HCT116 (cell line): ENCODE results near the gene CD99L2. TPM values are rescaled to one million over a fixed set of nuclear protein-coding genes. Genes with fewer than 3 reads are reported as not detected.

ENCODE experiments used
- ATAC-seq: fragments of 200-7000 bp; cut with Tn5 transposase; 2 replicates; pipeline ENCODE4 v1.9.1; 2020; ENCODE audit warnings: mild to moderate bottlenecking, moderate library complexity
- BruUV-seq: library from RNA; stranded (reverse); fragments of 400-500 nt; replicated peaks from 2 replicates; lab custom pipeline; 2021; lab: Mats Ljungman, UMichigan
- CTCF ChIA-PET: fragments of 300-600 bp; sonication (Branson Sonifier 250); formaldehyde crosslinking; loops from one replicate; lab custom pipeline; 2021; ENCODE audit warnings: antibody characterized with exemption; lab: Charles Lee
- POLR2A ChIA-PET: fragments of 300-600, 350-600 bp; sonication (Branson Sonifier 250); formaldehyde crosslinking; loops from one replicate; lab custom pipeline; 2021; ENCODE audit warnings: antibody characterized with exemption; lab: Charles Lee
- RAD21 ChIA-PET, 2 experiments: fragments of 300-600 bp; sonication (Branson Sonifier 250); formaldehyde crosslinking; loops; one replicate each; lab custom pipeline; 2023; ENCODE audit warnings: low total read pairs in 2 of 2; ENCODE audit not compliant: uncharacterized antibody in 2 of 2, unreplicated experiment in 2 of 2, low non-redundant PET in 1 of 2; lab: Charles Lee
- DNase-seq: peaks from one replicate; pipeline ENCODE4 v3.0.0-alpha.2; 2010; ENCODE audit warnings: low read depth, low spot score
- H2AFZ ChIP-seq: fragments of 200-600 bp; shearing (Covaris generic), sonication (generic); 2 replicates; pipeline ENCODE4 v1.6.1; 2017; ENCODE audit warnings: low read depth, mixed run types, mixed read lengths, antibody characterized with exemption, low read length; ENCODE audit not compliant: poor library complexity, severe bottlenecking
- H3K27ac ChIP-seq: 2 replicates; pipeline ENCODE4 v1.5.1; 2012; ENCODE audit warnings: low read depth, low read length
- H3K27me3 ChIP-seq: fragments of 200-600 bp; sonication (generic); 2 replicates; pipeline ENCODE4 v1.6.1; 2016; ENCODE audit warnings: mixed run types, low read length, mixed read lengths; ENCODE audit not compliant: insufficient read depth
- H3K36me3 ChIP-seq, 2 experiments: fragments of 200-500 bp in 1 of 2; fragments of 200-600 bp in 1 of 2; sonication (Bioruptor generic) in 1 of 2; sonication (generic) in 1 of 2; 2 replicates each; pipeline versions ENCODE4 v1.5.1 to v1.6.1; 2014 to 2016; ENCODE audit warnings: low read length in 2 of 2, inconsistent platforms in 1 of 2, mixed read lengths in 1 of 2, mixed run types in 1 of 2; ENCODE audit not compliant: insufficient read depth in 2 of 2, control insufficient read depth in 1 of 2
- H3K4me1 ChIP-seq, 2 experiments: fragments of 200-600 bp in 1 of 2; sonication (generic) in 1 of 2; 2 replicates each; pipeline versions ENCODE4 v1.5.1 to v1.6.1; 2012 to 2017; ENCODE audit warnings: low read length in 2 of 2, inconsistent platforms in 1 of 2, mild to moderate bottlenecking in 1 of 2, mixed read lengths in 1 of 2, mixed run types in 1 of 2, moderate library complexity in 1 of 2; ENCODE audit not compliant: insufficient read depth in 2 of 2, control insufficient read depth in 1 of 2
- H3K4me2 ChIP-seq: fragments of 200-600 bp; sonication (generic); 2 replicates; pipeline ENCODE4 v1.6.1; 2017; ENCODE audit warnings: mixed run types, low read length, mixed read lengths
- H3K4me3 ChIP-seq, 2 experiments: fragments of 200-600 bp in 1 of 2; sonication (generic) in 1 of 2; replicated peaks in 1 of 2; 2 replicates each; pipeline ENCODE4 v1.5.1; 2011 to 2016; ENCODE audit warnings: low read length in 2 of 2, control low read depth in 1 of 2, low read depth in 1 of 2, mild to moderate bottlenecking in 1 of 2, mixed read lengths in 1 of 2, mixed run types in 1 of 2
- H3K79me2 ChIP-seq: fragments of 200-600 bp; sonication (generic); 2 replicates; pipeline ENCODE4 v1.6.1; 2017; ENCODE audit warnings: mild to moderate bottlenecking, mixed run types, low read length, moderate library complexity, mixed read lengths; ENCODE audit not compliant: insufficient read depth
- H3K9ac ChIP-seq: fragments of 200-600 bp; sonication (generic); 2 replicates; pipeline ENCODE4 v1.6.1; 2016; ENCODE audit warnings: low read length, mixed read lengths
- H3K9me2 ChIP-seq: fragments of 200-600 bp; sonication (generic), shearing (Covaris generic); 2 replicates; pipeline ENCODE4 v1.6.1; 2017; ENCODE audit warnings: mixed run types, mild to moderate bottlenecking, moderate library complexity; ENCODE audit not compliant: insufficient read depth
- H3K9me3 ChIP-seq, 2 experiments: fragments of 200-500 bp in 1 of 2; fragments of 200-600 bp in 1 of 2; sonication (Bioruptor generic) in 1 of 2; sonication (generic) in 1 of 2; 2 replicates each; pipeline ENCODE4 v1.6.1; 2014 to 2017; ENCODE audit warnings: low read length in 2 of 2, mixed read lengths in 2 of 2, inconsistent platforms in 1 of 2, low read depth in 1 of 2, mild to moderate bottlenecking in 1 of 2, mixed run types in 1 of 2, moderate library complexity in 1 of 2; ENCODE audit not compliant: control insufficient read depth in 1 of 2, insufficient read depth in 1 of 2
- H4K20me1 ChIP-seq: fragments of 200-600 bp; sonication (generic), shearing (Covaris generic); 2 replicates; pipeline ENCODE4 v1.6.1; 2017; ENCODE audit warnings: mixed run types, mild to moderate bottlenecking, moderate library complexity; ENCODE audit not compliant: insufficient read depth
- ATF3 ChIP-seq: IDR thresholded peaks from 2 replicates; pipeline ENCODE4 v1.6.1; 2012
- CBX3 ChIP-seq: IDR thresholded peaks from 2 replicates; pipeline ENCODE4 v1.6.1; 2012; ENCODE audit warnings: low read depth
- CEBPB ChIP-seq: IDR thresholded peaks from 2 replicates; pipeline ENCODE4 v1.6.1; 2012; ENCODE audit warnings: low read depth
- EGR1 ChIP-seq: IDR thresholded peaks from 2 replicates; pipeline ENCODE4 v1.6.1; 2012; ENCODE audit warnings: low read depth
- EZH2phosphoT487 ChIP-seq: fragments of 200-600 bp; IDR thresholded peaks from 2 replicates; pipeline ENCODE4 v1.6.1; 2018; ENCODE audit warnings: antibody characterized with exemption, borderline replicate concordance
- FOSL1 ChIP-seq: IDR thresholded peaks from 2 replicates; pipeline ENCODE4 v1.6.1; 2012; ENCODE audit warnings: low read depth
- JUND ChIP-seq: IDR thresholded peaks from 2 replicates; pipeline ENCODE4 v1.6.1; 2012
- MAX ChIP-seq: IDR thresholded peaks from 2 replicates; pipeline ENCODE4 v1.6.1; 2012
- POLR2AphosphoS5 ChIP-seq: IDR thresholded peaks from 2 replicates; pipeline ENCODE4 v1.6.1; 2011; ENCODE audit warnings: mild to moderate bottlenecking, low read depth, low read length, moderate library complexity
- RAD21 ChIP-seq: IDR thresholded peaks from 2 replicates; pipeline ENCODE4 v1.6.1; 2012; ENCODE audit warnings: low read depth, mild to moderate bottlenecking
- SIN3A ChIP-seq: IDR thresholded peaks from 2 replicates; pipeline ENCODE4 v1.6.1; 2012; ENCODE audit warnings: low read depth
- SP1 ChIP-seq: IDR thresholded peaks from 2 replicates; pipeline ENCODE4 v1.6.1; 2012; ENCODE audit warnings: low read depth
- SRF ChIP-seq: IDR thresholded peaks from 2 replicates; pipeline ENCODE4 v1.6.1; 2012; ENCODE audit warnings: low read depth
- YY1 ChIP-seq: IDR thresholded peaks from 2 replicates; pipeline ENCODE4 v1.6.1; 2011; ENCODE audit warnings: low read length, low read depth, moderate library complexity, mild to moderate bottlenecking; ENCODE audit not compliant: insufficient replicate concordance; ENCODE audit errors: extremely low read depth
- ZFX ChIP-seq: fragments of 450-650 bp; IDR thresholded peaks from 2 replicates; pipeline ENCODE4 v1.6.1; 2017
- ZNF274 ChIP-seq: fragments of 200-500 bp; sonication (Bioruptor generic); IDR thresholded peaks from 2 replicates; pipeline ENCODE4 v1.6.1; 2014; ENCODE audit warnings: mild to moderate bottlenecking, low read depth, low read length, inconsistent platforms
- intact Hi-C: fragments of 100-400 bp; cut with micrococcal nuclease; formaldehyde crosslinking; loops from 2 replicates; pipeline ENCODE4 v1.10.0; 2022
- total RNA-seq: library from RNA; stranded (reverse); gene quantifications from one replicate; pipeline ENCODE4 v1.2.1, GENCODE V29; 2021; ENCODE audit not compliant: unreplicated experiment
- TF ChIP-seq, protein P1 (sequence below): IDR thresholded peaks from 2 replicates; pipeline ENCODE4 v1.6.1; 2011; ENCODE audit warnings: mild to moderate bottlenecking, low read length, moderate library complexity; ENCODE audit not compliant: insufficient replicate concordance; ENCODE audit errors: extremely low read depth

The CD99L2 gene
- total RNA-seq, 1 experiment from 2014 or later: 6.2 TPM

DNA sequence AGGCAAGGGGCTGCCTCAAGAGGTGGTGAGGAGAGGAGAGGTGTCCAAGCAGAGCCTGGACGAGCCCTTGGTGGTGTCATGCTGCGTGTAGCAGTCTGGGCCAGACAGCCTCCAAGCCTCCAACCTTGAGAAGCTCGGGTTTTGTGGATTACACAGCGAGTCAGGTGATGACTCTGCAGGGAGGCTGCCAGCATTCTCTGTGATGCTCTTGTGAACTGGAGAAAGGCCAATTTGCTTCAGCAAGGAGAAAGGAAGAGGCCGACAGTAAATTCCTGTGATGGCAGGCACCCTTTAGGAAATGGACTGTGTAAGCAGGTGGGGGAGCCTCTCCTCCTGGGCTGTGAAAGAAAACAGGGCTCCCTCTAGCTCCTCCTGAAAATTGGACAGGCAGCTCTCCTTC lies 36.0 kb upstream of the CD99L2 start:
- Histone ChIP-seq H3K27me3 (no peaks in the 10 kb centered on the region), H4K20me1 (no peaks in the 10 kb centered on the region), H3K9me3 (no peaks in the 10 kb centered on the region), H3K9me2 (no peaks in the 10 kb centered on the region), H3K79me2 (no peaks in the 10 kb centered on the region), H3K4me3 (no peak overlapping the region), H3K9ac (no peak overlapping the region), H3K4me1 (no peaks in the 10 kb centered on the region; a peak in 1 of 4 replicates)
- CTCF ChIA-PET: no interaction called here
- DNase-seq: no peak
- RAD21 ChIA-PET: no interaction called here
- peak; percentile 34; the same call in 1 of the 2 replicates for ATAC-seq
- TF ChIP-seq SIN3A (no peak), MAX (no peak), JUND (no peak), POLR2AphosphoS5 (no peak), EGR1 (no peak)
- TF ChIP-seq, all 23 proteins: peak for 0
- Histone ChIP-seq H3K27ac (no peak overlapping the region), H3K36me3 (no peaks in the 10 kb centered on the region), H3K4me2 (no peak overlapping the region), H2AFZ (no peak overlapping the region)
- no TSS peak for BruUV-seq
- POLR2A ChIA-PET: no interaction called here
- intact Hi-C loops: no loop called here

- H3K4me1 ChIP-seq: no peaks in the 10 kb centered on the region; a peak in 1 of 4 replicates
- no peaks in the 10 kb centered on the region for H4K20me1 ChIP-seq
- no peak overlapping the region for H3K27ac ChIP-seq
- no peak overlapping the region for H3K4me2 ChIP-seq
- no peak overlapping the region for H3K9ac ChIP-seq
- H3K9me3 ChIP-seq: no peaks in the 10 kb centered on the region
- no TSS peak for BruUV-seq
- ChIA-PET POLR2A (no interaction called here), RAD21 (no interaction called here), CTCF (no interaction called here)
- H3K4me3 ChIP-seq: no peak overlapping the region
- intact Hi-C loops: no loop called here
- H3K27me3 ChIP-seq: no peaks in the 10 kb centered on the region
- no peak for ATAC-seq
- no peaks in the 10 kb centered on the region for H3K9me2 ChIP-seq
- H2AFZ ChIP-seq: no peak overlapping the region
- no peak for DNase-seq
- H3K36me3 ChIP-seq: no peaks in the 10 kb centered on the region
- no peaks in the 10 kb centered on the region for H3K79me2 ChIP-seq
- TF ChIP-seq SIN3A: no peak
- no peak for TF ChIP-seq FOSL1
- TF ChIP-seq CBX3: no peak
- TF ChIP-seq, protein P1, sequence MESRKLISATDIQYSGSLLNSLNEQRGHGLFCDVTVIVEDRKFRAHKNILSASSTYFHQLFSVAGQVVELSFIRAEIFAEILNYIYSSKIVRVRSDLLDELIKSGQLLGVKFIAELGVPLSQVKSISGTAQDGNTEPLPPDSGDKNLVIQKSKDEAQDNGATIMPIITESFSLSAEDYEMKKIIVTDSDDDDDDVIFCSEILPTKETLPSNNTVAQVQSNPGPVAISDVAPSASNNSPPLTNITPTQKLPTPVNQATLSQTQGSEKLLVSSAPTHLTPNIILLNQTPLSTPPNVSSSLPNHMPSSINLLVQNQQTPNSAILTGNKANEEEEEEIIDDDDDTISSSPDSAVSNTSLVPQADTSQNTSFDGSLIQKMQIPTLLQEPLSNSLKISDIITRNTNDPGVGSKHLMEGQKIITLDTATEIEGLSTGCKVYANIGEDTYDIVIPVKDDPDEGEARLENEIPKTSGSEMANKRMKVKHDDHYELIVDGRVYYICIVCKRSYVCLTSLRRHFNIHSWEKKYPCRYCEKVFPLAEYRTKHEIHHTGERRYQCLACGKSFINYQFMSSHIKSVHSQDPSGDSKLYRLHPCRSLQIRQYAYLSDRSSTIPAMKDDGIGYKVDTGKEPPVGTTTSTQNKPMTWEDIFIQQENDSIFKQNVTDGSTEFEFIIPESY: no peak
- TF ChIP-seq ZNF274: no peak
- no peak for TF ChIP-seq ZFX
- no peak for TF ChIP-seq YY1
- TF ChIP-seq ATF3: no peak
- no peak for TF ChIP-seq CEBPB
- no peak for TF ChIP-seq JUND
- TF ChIP-seq EGR1: no peak
- no peak for TF ChIP-seq RAD21
- no peak for TF ChIP-seq POLR2AphosphoS5
- TF ChIP-seq SRF: no peak
- no peak for TF ChIP-seq EZH2phosphoT487
- no peak for TF ChIP-seq SP1
- no peak for TF ChIP-seq MAX
Observed at GRCh38 chrX:150933945-150934350, 35.5 kb upstream of the CD99L2 start.
